ENCODE results near the gene RAD23A. TPM values are rescaled to one million over a fixed set of nuclear protein-coding genes. Genes with fewer than 3 reads are reported as not detected.

Gene RAD23A
- total RNA-seq = 138 and 145 TPM in 2 replicates

GRCh38 chr19:12945479-12946091 lies at the start of gene RAD23A:
Gene RAD23A, plus strand, starts transcription at chr19:12945862. Its CDS starts 87 bp downstream, at chr19:12945949.

GRCh38 chr19:12933287-12934072 lies 12.2 kb upstream of the RAD23A start, which contains the start of gene FARSA:
Gene FARSA, minus strand, starts transcription at chr19:12933711. Its CDS starts 15 bp downstream, at chr19:12933696.

GRCh38 chr19:12937927-12938778 lies 7.5 kb upstream of the RAD23A start, which contains the start of gene CALR:
Gene CALR, plus strand, starts transcription at chr19:12938609. Its CDS starts 71 bp downstream, at chr19:12938680.

GRCh38 chr19:12956446-12957388 lies 11.1 kb downstream of the RAD23A start, which contains the start of gene GADD45GIP1:
Gene GADD45GIP1, minus strand, starts transcription at chr19:12957223. Its CDS starts 11 bp downstream, at chr19:12957212.

GRCh38 chr19:12969292-12969988 lies 23.8 kb downstream of the RAD23A start, which contains the start of gene DAND5:
Gene DAND5, plus strand, starts transcription at chr19:12969576. Its CDS starts 85 bp downstream, at chr19:12969661.

GRCh38 chr19:12994701-12995595 lies 49.3 kb downstream of the RAD23A start, which contains the start of gene NFIX:
Gene NFIX, plus strand, starts transcription at chr19:12995475. Its CDS starts 363 bp downstream, at chr19:12995838.

Other genes with a start within 250 kb of the RAD23A start
- 15.1 and 16.1 TPM in 2 replicates for gene FBXW9, start 249.2 kb upstream of the RAD23A start, total RNA-seq
- 19.3 and 22.4 TPM in 2 replicates for gene TNPO2, start 221.9 kb upstream of the RAD23A start, total RNA-seq
- gene TRIR, start 211.2 kb upstream of the RAD23A start, total RNA-seq = 361 and 399 TPM in 2 replicates
- 122 and 149 TPM in 2 replicates for gene GET3, start 208.4 kb upstream of the RAD23A start, total RNA-seq
- gene BEST2, start 194.1 kb upstream of the RAD23A start, total RNA-seq = not detected in 2 replicates
- 7.0 and 10.9 TPM in 2 replicates for gene HOOK2, start 170.3 kb upstream of the RAD23A start, total RNA-seq
- gene JUNB, start 154.4 kb upstream of the RAD23A start, total RNA-seq = 96.3 and 105 TPM in 2 replicates
- 409 and 461 TPM in 2 replicates for gene PRDX2, start 144.1 kb upstream of the RAD23A start, total RNA-seq
- gene THSD8, start 143.8 kb upstream of the RAD23A start, total RNA-seq = not detected in 2 replicates
- 57.0 and 62.4 TPM in 2 replicates for gene RNASEH2A, start 139.3 kb upstream of the RAD23A start, total RNA-seq
- gene RTBDN, start 111.3 kb upstream of the RAD23A start, total RNA-seq = not detected in 2 replicates
- gene MAST1, start 107.3 kb upstream of the RAD23A start, total RNA-seq = 0.17 and 0.89 TPM in 2 replicates
- gene DNASE2, start 64.4 kb upstream of the RAD23A start, total RNA-seq = 21.3 and 28.6 TPM in 2 replicates
- 0.17 TPM in 1 of 2 replicates, not detected in the other for gene KLF1, start 58.7 kb upstream of the RAD23A start, total RNA-seq
- gene GCDH, start 54.7 kb upstream of the RAD23A start, total RNA-seq = 49.1 and 51.1 TPM in 2 replicates
- gene SYCE2, start 26.6 kb upstream of the RAD23A start, total RNA-seq = 0.74 and 0.84 TPM in 2 replicates
- gene FARSA, start 12.2 kb upstream of the RAD23A start, total RNA-seq = 72.5 and 72.7 TPM in 2 replicates
- gene CALR, start 7.3 kb upstream of the RAD23A start, total RNA-seq = 1,083 and 1,086 TPM in 2 replicates
- 63.0 and 81.9 TPM in 2 replicates for gene GADD45GIP1, start 11.4 kb downstream of the RAD23A start, total RNA-seq
- not detected in 2 replicates for gene DAND5, start 23.7 kb downstream of the RAD23A start, total RNA-seq
- 41.0 and 42.9 TPM in 2 replicates for gene NFIX, start 49.6 kb downstream of the RAD23A start, total RNA-seq
- gene LYL1, start 157.0 kb downstream of the RAD23A start, total RNA-seq = 3.2 and 3.3 TPM in 2 replicates
- gene TRMT1, start 170.9 kb downstream of the RAD23A start, total RNA-seq = 33.6 and 37.0 TPM in 2 replicates
- 73.7 and 79.7 TPM in 2 replicates for gene NACC1, start 172.4 kb downstream of the RAD23A start, total RNA-seq
- gene STX10, start 204.5 kb downstream of the RAD23A start, total RNA-seq = 81.5 and 91.0 TPM in 2 replicates
- 62.9 and 67.9 TPM in 2 replicates for gene IER2, start 204.5 kb downstream of the RAD23A start, total RNA-seq

Data from bronchus fibroblast of lung (primary cell).